GM12875 (cell line): ENCODE measurements around the gene CHRD.

Experiments
- H3K4me3 ChIP-seq: one replicate; pipeline ENCODE4 v1.5.1; 2011; ENCODE audit warnings: low read depth, low read length, control low read depth
- CTCF ChIP-seq: IDR thresholded peaks from 2 replicates; pipeline ENCODE4 v1.5.1; 2011; ENCODE audit warnings: low read depth, mild to moderate bottlenecking, control low read depth, inconsistent platforms, low read length, moderate library complexity, borderline replicate concordance; ENCODE audit not compliant: insufficient read depth

CHRD gene

GRCh38 chr3:184373422-184373821 is 6.4 kb upstream of the CHRD start:
- H3K4me3 ChIP-seq, result no peak overlapping the region
- no peak for TF ChIP-seq CTCF

GRCh38 chr3:184375747-184376461 is 4.0 kb upstream of the CHRD start:
- H3K4me3 ChIP-seq, result no peak overlapping the region
- no peak for TF ChIP-seq CTCF

- no peak for TF ChIP-seq CTCF
- no peak overlapping the region for H3K4me3 ChIP-seq
Measured at GRCh38 chr3:184377374-184377773, 2.5 kb upstream of the CHRD start.

GRCh38 chr3:184377882-184378445 is 1.9 kb upstream of the CHRD start, which contains the start of gene THPO:
Gene THPO, minus strand, starts transcription at chr3:184378207. Its CDS starts 1,948 bp downstream, at chr3:184376259.
- no peak within 1 kb of the TSS for H3K4me3 ChIP-seq
- no peak for TF ChIP-seq CTCF

GRCh38 chr3:184378651-184379357 is 1.1 kb upstream of the CHRD start:
- H3K4me3 ChIP-seq, result no peak overlapping the region
- TF ChIP-seq CTCF, result no peak

- TF ChIP-seq CTCF, result no peak
- H3K4me3 ChIP-seq, result no peak overlapping the region
Measured at GRCh38 chr3:184380185-184380626, 352 bp downstream of the CHRD start.
